H1 (cell line): Measurements from ENCODE around the gene CLDN14. TPM values are rescaled to one million over a fixed set of nuclear protein-coding genes. Genes with fewer than 3 reads are reported as not detected.

Source experiments
- CREB1 ChIP-seq: IDR thresholded peaks from 2 replicates; pipeline ENCODE4 v1.6.1; 2012; ENCODE audit warnings: inconsistent platforms
- EP300 ChIP-seq, 2 experiments: IDR thresholded peaks; 1 replicate in 1 of 2; 2 replicates in 1 of 2; pipeline ENCODE4 v1.6.1; 2011 to 2012; ENCODE audit warnings: low read depth in 2 of 2, low read length in 2 of 2, mild to moderate bottlenecking in 2 of 2, borderline replicate concordance in 1 of 2, inconsistent platforms in 1 of 2, moderate library complexity in 1 of 2
- MAFK ChIP-seq: IDR thresholded peaks from 2 replicates; pipeline ENCODE4 v1.6.1; 2012; ENCODE audit warnings: low read depth, mild to moderate bottlenecking, improper control_type of control experiment, low read length
- POU5F1 ChIP-seq: IDR thresholded peaks from 2 replicates; pipeline ENCODE4 v1.6.1; 2011; ENCODE audit warnings: low read depth, mild to moderate bottlenecking, low read length, moderate library complexity
- RAD21 ChIP-seq, 2 experiments: IDR thresholded peaks in 1 of 2; conservative IDR thresholded peaks in 1 of 2; 2 replicates each; pipeline ENCODE4 v1.6.1; 2011; ENCODE audit warnings: low read depth in 2 of 2, low read length in 2 of 2, improper control_type of control experiment in 1 of 2, inconsistent platforms in 1 of 2, mild to moderate bottlenecking in 1 of 2, moderate library complexity in 1 of 2
- SRF ChIP-seq: IDR thresholded peaks from 2 replicates; pipeline ENCODE4 v1.6.1; 2011; ENCODE audit warnings: mild to moderate bottlenecking, low read depth, low read length, moderate library complexity
- ZNF274 ChIP-seq: IDR thresholded peaks from 2 replicates; pipeline ENCODE4 v1.7.0; 2012; ENCODE audit warnings: low read length, borderline replicate concordance; ENCODE audit errors: extremely low read depth
- polyA plus RNA-seq, 7 experiments: library from polyadenylated mRNA; depleted of rRNA in 3 of 7; stranded (reverse) in 5 of 7; unstranded in 2 of 7; fragments of >200 nt in 5 of 7; fragments of 200-250 nt in 2 of 7; gene quantifications; 1 replicate in 5 of 7; 2 replicates in 1 of 7; 4 replicates in 1 of 7; pipeline versions ENCODE4 v1.2.1 to v1.2.3, GENCODE V29; 2011 to 2013; ENCODE audit warnings: missing spikeins in 2 of 7, mixed read lengths in 2 of 7
- total RNA-seq: library from RNA; stranded (reverse); fragmentation: NEBNext Ultra II Directional; extraction: Animal tissue kit (Norgen Biotek cat#: 25700); gene quantifications from 2 replicates; pipeline ENCODE4 v1.2.1, GENCODE V29; 2021

The CLDN14 gene
- total and polyA plus RNA-seq, 2 of the 8 experiments (the other 6 are each of a cell fraction or from before 2014, with no cell fraction given): 0.08 TPM; not detected in 1

GRCh38 chr21:36461918-36462486 is 17.9 kb downstream of the CLDN14 start (continued):
- TF ChIP-seq POU5F1: no peak
- no peak for TF ChIP-seq EP300 (IDR thresholded peaks at IDR 0.05; ENCODE audit: borderline replicate concordance in 1 of 2, low read depth in 2 of 2, low read length in 2 of 2)
- TF ChIP-seq CREB1: no peak
- no peak for TF ChIP-seq ZNF274
- no peak for TF ChIP-seq MAFK
- TF ChIP-seq RAD21 (IDR thresholded peaks at IDR 0.05 in 1 of 2, conservative IDR thresholded peaks at IDR 0.05 in 1 of 2; ENCODE audit: low read depth in 2 of 2, low read length in 2 of 2): no peak
- TF ChIP-seq SRF: no peak
- TF ChIP-seq, all 59 proteins: peak for 0
